Activated CD8-positive, alpha-beta T cell treated with anti-CD3 and anti-CD28 coated beads for 36 hours (primary cell): Measurements from ENCODE around the gene SRCIN1. TPM values are rescaled to one million over a fixed set of nuclear protein-coding genes. Genes with fewer than 3 reads are reported as not detected.

Experiments
- ATAC-seq: fragments of 200-7000 bp; cut with Tn5 transposase; one replicate; pipeline ENCODE4 v1.10.0; 2021; ENCODE audit warnings: mild to moderate bottlenecking, moderate library complexity
- CTCF ChIA-PET: fragments of 350-600 bp; sonication (Branson Sonifier 250); formaldehyde crosslinking; loops from one replicate; lab custom pipeline; 2021; ENCODE audit warnings: antibody characterized with exemption; lab: Charles Lee
- POLR2A ChIA-PET: fragments of 350-600 bp; sonication (Branson Sonifier 250); formaldehyde crosslinking; loops from one replicate; lab custom pipeline; 2021; ENCODE audit warnings: antibody characterized with exemption; lab: Charles Lee
- DNase-seq: peaks from one replicate; pipeline ENCODE4 v3.0.0-alpha.2; 2020
- H3K27ac Mint-ChIP-seq: one replicate; pipeline ENCODE4 v1.8.0; 2021; ENCODE audit warnings: mild to moderate bottlenecking, mixed read lengths
- H3K27me3 Mint-ChIP-seq: one replicate; pipeline ENCODE4 v1.8.0; 2021; ENCODE audit warnings: mixed read lengths
- H3K36me3 Mint-ChIP-seq: one replicate; pipeline ENCODE4 v1.8.0; 2021; ENCODE audit warnings: low read depth, mixed read lengths
- H3K4me1 Mint-ChIP-seq: one replicate; pipeline ENCODE4 v1.8.0; 2021; ENCODE audit warnings: low read depth, mixed read lengths
- H3K4me3 Mint-ChIP-seq: one replicate; pipeline ENCODE4 v1.8.0; 2021; ENCODE audit warnings: mild to moderate bottlenecking, moderate library complexity, mixed read lengths
- H3K9me3 Mint-ChIP-seq: one replicate; pipeline ENCODE4 v1.8.0; 2021; ENCODE audit warnings: mixed read lengths
- intact Hi-C: fragments of 100-400 bp; cut with micrococcal nuclease; formaldehyde crosslinking; loops from one replicate; pipeline ENCODE4 v1.10.0; 2022
- total RNA-seq, 2 experiments: library from RNA; stranded (reverse); gene quantifications; one replicate each; pipeline ENCODE4 v1.2.3, GENCODE V29; 2021
- TF ChIP-seq, protein P1 (sequence below): fragments of 200-600 bp; IDR thresholded peaks from one replicate; pipeline ENCODE4 v1.8.0; 2022; ENCODE audit warnings: antibody characterized with exemption, mild to moderate bottlenecking

SRCIN1 gene
- total RNA-seq, 2 experiments from 2014 or later: 0.74 to 1.1 TPM

DNA sequence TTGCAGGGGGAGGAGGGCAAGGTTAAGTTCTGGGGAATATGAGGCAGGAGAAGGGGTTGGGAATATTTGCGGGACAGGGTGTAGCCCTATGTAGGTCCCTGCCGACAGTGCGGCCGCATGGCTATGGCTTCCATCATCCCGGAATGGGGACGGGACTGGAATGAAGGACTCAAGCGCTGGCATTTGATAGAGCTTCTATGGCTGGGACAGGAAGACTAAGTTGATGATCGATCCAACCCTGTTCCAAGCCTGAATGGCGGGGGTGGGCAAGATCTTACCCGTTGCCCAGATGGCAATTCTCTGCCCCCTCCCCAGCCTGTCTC lies 47.1 kb downstream of the SRCIN1 start:
- peak; percentile 15 for ATAC-seq
- no peaks in the 10 kb centered on the region for H3K9me3 Mint-ChIP-seq
- peak overlapping the region; percentile 75 for H3K4me3 Mint-ChIP-seq
- CTCF ChIA-PET: interaction anchor here (0.5 to 10.4 kb wide), 45 partner anchors 8 to 228 kb away, joined by 3 to 251 read pairs (median 6); partner anchors contain the start of genes CISD3, MLLT6 and SRCIN1
- DNase-seq: no peak
- peaks cover 36% of the 10 kb centered on the region for H3K27me3 Mint-ChIP-seq
- intact Hi-C loops: loop anchor here (10.0 kb wide), 1 partner anchor 106 kb away; no protein-coding TSS in a partner anchor
- no peak overlapping the region for H3K27ac Mint-ChIP-seq
- POLR2A ChIA-PET: interaction anchor here (1.1 to 1.8 kb wide), 8 partner anchors 16 to 170 kb away, joined by 3 to 7 read pairs (median 4); partner anchors contain the start of gene EPOP
- H3K36me3 Mint-ChIP-seq: no peaks in the 10 kb centered on the region
- TF ChIP-seq, protein P1, sequence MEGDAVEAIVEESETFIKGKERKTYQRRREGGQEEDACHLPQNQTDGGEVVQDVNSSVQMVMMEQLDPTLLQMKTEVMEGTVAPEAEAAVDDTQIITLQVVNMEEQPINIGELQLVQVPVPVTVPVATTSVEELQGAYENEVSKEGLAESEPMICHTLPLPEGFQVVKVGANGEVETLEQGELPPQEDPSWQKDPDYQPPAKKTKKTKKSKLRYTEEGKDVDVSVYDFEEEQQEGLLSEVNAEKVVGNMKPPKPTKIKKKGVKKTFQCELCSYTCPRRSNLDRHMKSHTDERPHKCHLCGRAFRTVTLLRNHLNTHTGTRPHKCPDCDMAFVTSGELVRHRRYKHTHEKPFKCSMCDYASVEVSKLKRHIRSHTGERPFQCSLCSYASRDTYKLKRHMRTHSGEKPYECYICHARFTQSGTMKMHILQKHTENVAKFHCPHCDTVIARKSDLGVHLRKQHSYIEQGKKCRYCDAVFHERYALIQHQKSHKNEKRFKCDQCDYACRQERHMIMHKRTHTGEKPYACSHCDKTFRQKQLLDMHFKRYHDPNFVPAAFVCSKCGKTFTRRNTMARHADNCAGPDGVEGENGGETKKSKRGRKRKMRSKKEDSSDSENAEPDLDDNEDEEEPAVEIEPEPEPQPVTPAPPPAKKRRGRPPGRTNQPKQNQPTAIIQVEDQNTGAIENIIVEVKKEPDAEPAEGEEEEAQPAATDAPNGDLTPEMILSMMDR: no peak
- peaks cover 30% of the 10 kb centered on the region for H3K4me1 Mint-ChIP-seq

DNA sequence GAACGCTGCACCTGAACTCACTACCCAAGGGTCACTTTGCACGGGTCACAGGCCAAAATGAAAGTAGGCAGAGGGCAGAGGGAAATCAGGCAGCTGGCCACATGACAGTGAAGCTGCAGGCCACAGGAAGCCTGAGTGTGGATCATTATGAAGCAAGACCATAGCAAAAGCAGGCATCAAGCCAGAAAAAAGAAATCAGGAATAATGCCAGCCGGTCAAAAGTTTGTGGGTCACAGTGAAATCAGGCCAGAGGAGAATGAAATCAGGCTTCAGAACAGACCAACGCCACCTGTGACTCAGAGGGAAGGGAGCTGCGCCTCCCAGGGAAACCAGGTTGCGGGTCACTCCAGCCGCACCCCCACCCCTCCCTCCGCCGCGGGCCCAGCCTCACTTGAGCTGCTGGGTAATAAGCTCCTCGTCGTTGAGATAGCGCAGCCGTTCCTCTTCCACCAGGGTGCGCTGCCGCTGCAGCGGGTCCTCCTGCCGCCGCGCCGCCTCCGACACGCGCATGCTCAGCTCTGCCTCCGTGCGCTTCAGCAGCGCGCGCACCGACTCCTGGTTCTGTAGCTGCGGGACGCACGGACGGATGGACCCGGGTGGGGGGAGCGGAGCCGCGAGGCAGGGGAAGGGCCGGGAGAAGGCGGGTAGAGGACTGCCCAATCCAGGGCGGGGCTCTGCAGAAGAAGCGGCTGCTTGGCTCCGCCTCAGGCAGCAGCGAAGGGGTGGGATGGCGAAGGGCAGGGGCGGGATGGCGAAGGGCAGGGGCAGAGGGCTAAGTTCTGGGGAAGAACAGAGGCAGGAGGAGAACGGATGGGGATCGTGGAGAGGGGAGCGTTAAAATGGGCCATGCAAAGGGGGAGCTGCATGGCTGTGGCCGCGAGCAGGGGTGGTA lies 47.7 kb downstream of the SRCIN1 start:
- Mint-ChIP-seq H3K9me3 (no peaks in the 10 kb centered on the region), H3K4me1 (peaks cover 25% of the 10 kb centered on the region), H3K27me3 (peaks cover 30% of the 10 kb centered on the region), H3K27ac (no peak overlapping the region), H3K4me3 (peak overlapping the region; percentile 75), H3K36me3 (no peaks in the 10 kb centered on the region)
- peak; percentile 92 for DNase-seq
- ATAC-seq: peak; percentile 87
- ChIA-PET POLR2A (interaction anchor here (1.1 to 1.8 kb wide), 7 partner anchors 16 to 171 kb away, joined by 3 to 7 read pairs (median 3); partner anchors contain the start of gene EPOP), CTCF (interaction anchor here (0.5 to 10.4 kb wide), 49 partner anchors 8 to 714 kb away, joined by 3 to 251 read pairs (median 5); partner anchors contain the start of genes CISD3, MLLT6 and SRCIN1)
- intact Hi-C loops: loop anchor here (10.0 kb wide), 1 partner anchor 107 kb away; no protein-coding TSS in a partner anchor
- TF ChIP-seq, protein P1: peak; percentile 89

DNA sequence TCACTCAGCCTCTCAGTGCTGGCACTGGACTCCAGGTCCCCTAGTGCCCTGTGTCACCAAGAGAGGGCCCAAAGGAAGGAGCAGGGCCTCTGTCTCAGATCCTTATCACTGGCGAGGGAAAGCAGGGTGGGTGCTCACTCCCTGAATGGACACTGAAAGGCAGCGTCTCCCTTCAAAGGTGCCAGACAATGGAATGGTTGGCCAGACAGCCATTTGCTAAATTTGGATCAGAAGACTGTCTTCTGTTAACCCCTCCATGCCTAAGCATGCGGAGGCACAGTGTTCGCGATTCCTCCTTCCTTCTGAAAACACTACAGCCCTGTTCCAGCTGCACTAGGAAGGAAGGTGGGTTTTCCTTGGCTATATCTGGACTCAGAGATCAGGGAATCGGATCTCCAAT lies 48.4 kb downstream of the SRCIN1 start:
- TF ChIP-seq, protein P1: no peak
- Mint-ChIP-seq H3K27ac (no peak overlapping the region), H3K9me3 (no peaks in the 10 kb centered on the region)

DNA sequence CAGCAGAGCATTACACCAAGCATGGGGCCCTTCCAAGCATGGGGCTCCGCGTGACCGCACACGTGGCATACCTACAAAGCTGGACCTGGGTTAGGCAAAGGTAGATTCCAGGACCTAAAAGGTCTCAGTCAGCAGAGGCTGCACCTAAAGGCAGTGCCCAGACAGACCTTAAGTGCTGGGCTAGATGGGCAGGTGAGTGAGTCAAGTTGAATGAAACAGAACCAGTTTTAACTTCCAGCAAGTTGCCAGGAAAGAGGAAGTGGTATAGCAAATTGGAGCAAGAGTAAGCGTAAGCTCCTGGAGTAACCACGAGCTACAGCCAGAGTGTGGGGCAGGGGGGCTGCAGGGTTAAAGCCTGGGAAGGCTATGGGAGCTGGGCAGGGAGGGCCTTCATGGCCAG lies 49.5 kb downstream of the SRCIN1 start:
- Mint-ChIP-seq H3K4me3 (no peak overlapping the region), H3K9me3 (no peaks in the 10 kb centered on the region), H3K27me3 (peaks cover 20% of the 10 kb centered on the region), H3K27ac (no peak overlapping the region), H3K36me3 (no peaks in the 10 kb centered on the region), H3K4me1 (peaks cover 23% of the 10 kb centered on the region)
- CTCF ChIA-PET: interaction anchor here (0.7 to 10.4 kb wide), 12 partner anchors 9 to 179 kb away, joined by 3 to 251 read pairs (median 6); partner anchors contain the start of gene SRCIN1
- TF ChIP-seq, protein P1: no peak
- POLR2A ChIA-PET: no interaction called here
- DNase-seq (no peak), ATAC-seq (no peak)
- intact Hi-C loops: loop anchor here (10.0 kb wide), 1 partner anchor 109 kb away; no protein-coding TSS in a partner anchor

More for the DNA sequence above, 48.4 kb downstream of the SRCIN1 start:
- Mint-ChIP-seq H3K4me1 (peaks cover 23% of the 10 kb centered on the region), H3K27me3 (peaks cover 25% of the 10 kb centered on the region), H3K4me3 (no peak overlapping the region), H3K36me3 (no peaks in the 10 kb centered on the region)
- ChIA-PET POLR2A (interaction anchor here (1.4 kb wide), 1 partner anchor 35 kb away, joined by 3 read pairs; no protein-coding TSS in a partner anchor), CTCF (interaction anchor here (0.6 to 10.4 kb wide), 41 partner anchors 8 to 713 kb away, joined by 3 to 251 read pairs (median 8); partner anchors contain the start of genes CISD3, MLLT6 and SRCIN1)
- ATAC-seq: no peak
- DNase-seq: no peak
- intact Hi-C loops: loop anchor here (10.0 kb wide), 1 partner anchor 107 kb away; no protein-coding TSS in a partner anchor
